22Rv1 (cell line): ENCODE results near the gene MAML3.
A peak's percentile ranks its signal among the peaks of the same experiment; 100 is the strongest.

Experiments
- H3K27ac ChIP-seq: fragments of 450-650 bp; 2 replicates; pipeline ENCODE4 v1.5.1; 2017
- CTCF ChIP-seq: fragments of 450-650 bp; IDR thresholded peaks from 2 replicates; pipeline ENCODE4 v1.5.1; 2017; ENCODE audit warnings: mild to moderate bottlenecking
- ZFX ChIP-seq: fragments of 450-650 bp; IDR thresholded peaks from 2 replicates; pipeline ENCODE4 v1.6.1; 2017; ENCODE audit warnings: antibody characterized with exemption, borderline replicate concordance

MAML3 gene

GRCh38 chr4:139933104-139933503 is 220.9 kb downstream of the MAML3 start:
- H3K27ac ChIP-seq, result no peak overlapping the region
- no peak for TF ChIP-seq ZFX

GRCh38 chr4:139924782-139925181 is 229.2 kb downstream of the MAML3 start:
- no peak for TF ChIP-seq CTCF
- TF ChIP-seq ZFX, result no peak

GRCh38 chr4:139922406-139923024 is 231.5 kb downstream of the MAML3 start:
- H3K27ac ChIP-seq, result peak overlapping the region; percentile 96
- TF ChIP-seq ZFX (no peak), CTCF (no peak)

More at GRCh38 chr4:139924782-139925181, 229.2 kb downstream of the MAML3 start:
- H3K27ac ChIP-seq, result no peak overlapping the region

GRCh38 chr4:139921429-139922184 is 232.4 kb downstream of the MAML3 start:
- H3K27ac ChIP-seq, result peak overlapping the region; percentile 96
- no peak for TF ChIP-seq CTCF

- H3K27ac ChIP-seq, result peak overlapping the region; percentile 96
- TF ChIP-seq ZFX (no peak), CTCF (no peak)
Measured at GRCh38 chr4:139920486-139921002, 233.4 kb downstream of the MAML3 start.

- TF ChIP-seq ZFX, result no peak
- TF ChIP-seq CTCF, result no peak
- peak overlapping the region; percentile 96 for H3K27ac ChIP-seq
Measured at GRCh38 chr4:139919521-139919920, 234.5 kb downstream of the MAML3 start.

- TF ChIP-seq CTCF, result no peak
- no peak for TF ChIP-seq ZFX
- peak overlapping the region; percentile 96 for H3K27ac ChIP-seq
Measured at GRCh38 chr4:139919004-139919403, 235.0 kb downstream of the MAML3 start.
